IMR-90 (cell line): ENCODE measurements around the gene OTOGL. TPM values are rescaled to one million over a fixed set of nuclear protein-coding genes. Genes with fewer than 3 reads are reported as not detected.
"Not testable (repeated sequence)": the region's sequence is repeated elsewhere in the genome, so short reads cannot be mapped to it uniquely, and the experiment has no call there.

Experiments used
- ATAC-seq: fragments of 200-7000 bp; cut with Tn5 transposase; 2 replicates; pipeline ENCODE4 v1.9.1; 2020; ENCODE audit warnings: low read depth, mild to moderate bottlenecking, moderate library complexity
- BruUV-seq: library from RNA; stranded (reverse); fragments of 400-500 nt; replicated peaks from 2 replicates; lab custom pipeline; 2021; lab: Mats Ljungman, UMichigan
- CTCF ChIA-PET: fragments of 300-600 bp; formaldehyde crosslinking; extraction: SDS; loops from one replicate; lab custom pipeline; 2021; ENCODE audit warnings: antibody characterized with exemption; lab: Yijun Ruan, JAX
- POLR2A ChIA-PET: fragments of 300-600 bp; sonication (Branson Sonifier 250); formaldehyde crosslinking; loops from one replicate; lab custom pipeline; 2022; ENCODE audit warnings: antibody characterized with exemption; ENCODE audit not compliant: unreplicated experiment; lab: Charles Lee
- DNase-seq: peaks from one replicate; pipeline ENCODE4 v3.0.0; 2013
- H2AFZ ChIP-seq: replicated peaks from 2 replicates; pipeline ENCODE3; 2013; ENCODE audit warnings: low read length, mild to moderate bottlenecking; ENCODE audit not compliant: poor library complexity
- H2AK5ac ChIP-seq: 2 replicates; pipeline ENCODE4 v1.6.1; 2013; ENCODE audit warnings: low read depth, low read length, inconsistent platforms
- H2AK9ac ChIP-seq: replicated peaks from 2 replicates; pipeline ENCODE3; 2013; ENCODE audit warnings: mild to moderate bottlenecking, low read depth, low read length, moderate library complexity; ENCODE audit not compliant: poor library complexity
- H2BK120ac ChIP-seq: 2 replicates; pipeline ENCODE4 v1.6.1; 2013; ENCODE audit warnings: low read depth, low read length, inconsistent platforms
- H2BK15ac ChIP-seq: 3 replicates; pipeline ENCODE4 v1.6.1; 2013; ENCODE audit warnings: low read depth, low read length, inconsistent platforms
- H2BK20ac ChIP-seq: 2 replicates; pipeline ENCODE4 v1.6.1; 2013; ENCODE audit warnings: low read depth, mild to moderate bottlenecking, inconsistent platforms, low read length, moderate library complexity
- H2BK5ac ChIP-seq: 2 replicates; pipeline ENCODE4 v1.6.1; 2013; ENCODE audit warnings: mild to moderate bottlenecking, low read depth, low read length, inconsistent platforms; ENCODE audit not compliant: poor library complexity, severe bottlenecking
- H3K14ac ChIP-seq: replicated peaks from 2 replicates; pipeline ENCODE4 v1.6.1; 2013; ENCODE audit warnings: low read depth, low read length, inconsistent platforms
- H3K18ac ChIP-seq: 2 replicates; pipeline ENCODE4 v1.6.1; 2013; ENCODE audit warnings: low read depth, low read length, control low read depth
- H3K23ac ChIP-seq: 2 replicates; pipeline ENCODE4 v1.6.1; 2013; ENCODE audit warnings: low read depth, low read length, inconsistent platforms
- H3K27ac ChIP-seq: 2 replicates; pipeline ENCODE4 v1.5.1; 2013; ENCODE audit warnings: mild to moderate bottlenecking, control low read depth, low read length; ENCODE audit not compliant: insufficient read depth
- H3K27me3 ChIP-seq: 2 replicates; pipeline ENCODE4 v1.6.1; 2013; ENCODE audit warnings: low read length; ENCODE audit not compliant: control insufficient read depth, insufficient read depth
- H3K36me3 ChIP-seq: 2 replicates; pipeline ENCODE4 v1.6.1; 2013; ENCODE audit warnings: low read length, mixed read lengths; ENCODE audit not compliant: control insufficient read depth, insufficient read depth
- H3K4ac ChIP-seq: 2 replicates; pipeline ENCODE4 v1.6.1; 2013; ENCODE audit warnings: low read depth, low read length, inconsistent platforms
- H3K4me1 ChIP-seq: 2 replicates; pipeline ENCODE4 v1.6.1; 2013; ENCODE audit warnings: low read length, mixed read lengths; ENCODE audit not compliant: control insufficient read depth, insufficient read depth
- H3K4me2 ChIP-seq: 2 replicates; pipeline ENCODE4 v1.6.1; 2013; ENCODE audit warnings: low read depth, mild to moderate bottlenecking, control low read depth, low read length, moderate library complexity
- H3K4me3 ChIP-seq: 2 replicates; pipeline ENCODE4 v1.5.1; 2013; ENCODE audit warnings: low read depth, mild to moderate bottlenecking, control low read depth, low read length, moderate library complexity; ENCODE audit not compliant: insufficient read depth
- H3K56ac ChIP-seq: 2 replicates; pipeline ENCODE4 v1.6.1; 2013; ENCODE audit warnings: low read length, inconsistent platforms; ENCODE audit not compliant: insufficient read depth; ENCODE audit errors: extremely low read depth
- H3K79me1 ChIP-seq, 2 experiments: 2 replicates each; pipeline ENCODE4 v1.6.1; 2013; ENCODE audit warnings: low read length in 2 of 2, inconsistent platforms in 1 of 2, low read depth in 1 of 2
- H3K9ac ChIP-seq: 2 replicates; pipeline ENCODE4 v1.6.1; 2013; ENCODE audit warnings: low read depth, low read length, control low read depth
- H3K9me1 ChIP-seq: 2 replicates; pipeline ENCODE4 v1.6.1; 2013; ENCODE audit warnings: low read length, inconsistent platforms; ENCODE audit not compliant: insufficient read depth
- H3K9me3 ChIP-seq: 2 replicates; pipeline ENCODE4 v1.6.1; 2013; ENCODE audit warnings: low read length; ENCODE audit not compliant: control insufficient read depth, insufficient read depth
- H4K20me1 ChIP-seq: 2 replicates; pipeline ENCODE4 v1.6.1; 2013; ENCODE audit warnings: low read length, inconsistent platforms; ENCODE audit not compliant: insufficient read depth
- H4K5ac ChIP-seq: 2 replicates; pipeline ENCODE4 v1.6.1; 2013; ENCODE audit warnings: mild to moderate bottlenecking, low read depth, low read length, control low read depth
- H4K8ac ChIP-seq, 2 experiments: 2 replicates each; pipeline ENCODE4 v1.6.1; 2013; ENCODE audit warnings: low read depth in 2 of 2, low read length in 2 of 2, control low read depth in 1 of 2, inconsistent platforms in 1 of 2
- H4K91ac ChIP-seq: 2 replicates; pipeline ENCODE4 v1.6.1; 2013; ENCODE audit warnings: low read depth, low read length, inconsistent platforms; ENCODE audit not compliant: insufficient read depth
- WGBS, 2 experiments: methylation state at CpG; one replicate each; pipeline versions ENCODE4 v1.1.5 to v1.1.7; 2013; ENCODE audit warnings: missing lambda C conversion rate in 2 of 2; ENCODE audit not compliant: insufficient read length in 1 of 2; ENCODE audit errors: extremely low coverage in 2 of 2; 5-methylcytosine and 5-hydroxymethylcytosine counted together
- dilution Hi-C: fragments of 300-500 bp; cut with HindIII; formaldehyde crosslinking; loops from one replicate; pipeline ENCODE4 v1.14.3; 2018; ENCODE audit warnings: low sequenced_read_pairs; ENCODE audit not compliant: unreplicated experiment
- in situ Hi-C: fragments of 300-500 bp; cut with MboI; formaldehyde crosslinking; loops from 3 replicates; pipeline ENCODE4 v1.14.3; 2019; ENCODE audit warnings: low sequenced_read_pairs, inconsistent platforms, mixed read lengths
- intact Hi-C: fragments of 100-400 bp; cut with micrococcal nuclease; formaldehyde crosslinking; loops from 2 replicates; pipeline ENCODE4 v1.10.0; 2022
- polyA plus RNA-seq, 3 experiments: library from polyadenylated mRNA; depleted of rRNA; stranded (reverse); fragments of >200 nt; gene quantifications; 2 replicates each; pipeline ENCODE4 v1.2.3, GENCODE V29; 2012; ENCODE audit warnings: low replicate concordance in 1 of 3
- total RNA-seq: library from RNA; depleted of rRNA; stranded (reverse); fragments of >200 nt; gene quantifications from 2 replicates; pipeline ENCODE4 v1.2.3, GENCODE V29; 2012

The OTOGL gene
- total and polyA plus RNA-seq, 2 of the 4 experiments (the other 2 are of a cell fraction): 0.10 to 0.18 TPM

- intact Hi-C loops, dilution Hi-C loops, ATAC-seq, H3K23ac ChIP-seq, H2AFZ ChIP-seq, in situ Hi-C loops, H3K9me1 ChIP-seq, H3K4me1 ChIP-seq, H3K27ac ChIP-seq, H3K27me3 ChIP-seq, H3K56ac ChIP-seq, CTCF ChIA-PET, H3K18ac ChIP-seq, H2AK5ac ChIP-seq, H4K5ac ChIP-seq, H3K4me2 ChIP-seq, H3K9ac ChIP-seq, H3K79me1 ChIP-seq, H3K4ac ChIP-seq, BruUV-seq, H2BK120ac ChIP-seq, H4K91ac ChIP-seq, H4K8ac ChIP-seq, H3K36me3 ChIP-seq, H2BK5ac ChIP-seq, H4K20me1 ChIP-seq, H3K9me3 ChIP-seq, H3K4me3 ChIP-seq, DNase-seq, H3K14ac ChIP-seq, H2AK9ac ChIP-seq, POLR2A ChIA-PET, H2BK20ac ChIP-seq, H2BK15ac ChIP-seq: not testable (repeated sequence)
- WGBS, 2 experiments: no CpG with 5 or more reads among the region's 20 CpGs
Measured at GRCh38 chr12:80249581-80249980, 150.2 kb downstream of the OTOGL start.
